SK-MEL-5 (cell line): ENCODE measurements around the gene KLHL5. TPM values are rescaled to one million over a fixed set of nuclear protein-coding genes. Genes with fewer than 3 reads are reported as not detected.
"Not testable (repeated sequence)": the region's sequence is repeated elsewhere in the genome, so short reads cannot be mapped to it uniquely, and the experiment has no call there.

Experiments used
- DNase-seq: peaks from one replicate; pipeline ENCODE4 v3.0.0-alpha.2; 2016; ENCODE audit warnings: low read depth, low spot score
- in situ Hi-C: cut with HindIII; loops from 2 replicates; pipeline ENCODE4 v1.10.0; 2016; ENCODE audit warnings: low sequenced_read_pairs, high pct_unique_total_duplicates, low pct_unique_long_range_greater_than_20kb
- polyA plus RNA-seq, 2 experiments: library from polyadenylated mRNA; depleted of rRNA; stranded (reverse); fragments of >200 nt; gene quantifications; 2 replicates each; pipeline ENCODE4 v1.2.3, GENCODE V29; 2015
- total RNA-seq: library from RNA; depleted of rRNA; stranded (reverse); fragments of >200 nt; shearing (Covaris generic); gene quantifications from 2 replicates; pipeline ENCODE4 v1.2.3, GENCODE V29; 2014; rRNA removed

Gene KLHL5, protein sequence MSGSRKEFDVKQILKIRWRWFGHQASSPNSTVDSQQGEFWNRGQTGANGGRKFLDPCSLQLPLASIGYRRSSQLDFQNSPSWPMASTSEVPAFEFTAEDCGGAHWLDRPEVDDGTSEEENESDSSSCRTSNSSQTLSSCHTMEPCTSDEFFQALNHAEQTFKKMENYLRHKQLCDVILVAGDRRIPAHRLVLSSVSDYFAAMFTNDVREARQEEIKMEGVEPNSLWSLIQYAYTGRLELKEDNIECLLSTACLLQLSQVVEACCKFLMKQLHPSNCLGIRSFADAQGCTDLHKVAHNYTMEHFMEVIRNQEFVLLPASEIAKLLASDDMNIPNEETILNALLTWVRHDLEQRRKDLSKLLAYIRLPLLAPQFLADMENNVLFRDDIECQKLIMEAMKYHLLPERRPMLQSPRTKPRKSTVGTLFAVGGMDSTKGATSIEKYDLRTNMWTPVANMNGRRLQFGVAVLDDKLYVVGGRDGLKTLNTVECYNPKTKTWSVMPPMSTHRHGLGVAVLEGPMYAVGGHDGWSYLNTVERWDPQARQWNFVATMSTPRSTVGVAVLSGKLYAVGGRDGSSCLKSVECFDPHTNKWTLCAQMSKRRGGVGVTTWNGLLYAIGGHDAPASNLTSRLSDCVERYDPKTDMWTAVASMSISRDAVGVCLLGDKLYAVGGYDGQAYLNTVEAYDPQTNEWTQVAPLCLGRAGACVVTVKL
- total RNA-seq: 12.3 and 15.8 TPM in 2 replicates
- polyA plus RNA-seq (2015; cell fraction: cytosol; rRNA removed): 16.8 and 20.2 TPM in 2 replicates
- 6.4 and 8.8 TPM in 2 replicates for polyA plus RNA-seq (2015; cell fraction: nucleus; rRNA removed)

DNA sequence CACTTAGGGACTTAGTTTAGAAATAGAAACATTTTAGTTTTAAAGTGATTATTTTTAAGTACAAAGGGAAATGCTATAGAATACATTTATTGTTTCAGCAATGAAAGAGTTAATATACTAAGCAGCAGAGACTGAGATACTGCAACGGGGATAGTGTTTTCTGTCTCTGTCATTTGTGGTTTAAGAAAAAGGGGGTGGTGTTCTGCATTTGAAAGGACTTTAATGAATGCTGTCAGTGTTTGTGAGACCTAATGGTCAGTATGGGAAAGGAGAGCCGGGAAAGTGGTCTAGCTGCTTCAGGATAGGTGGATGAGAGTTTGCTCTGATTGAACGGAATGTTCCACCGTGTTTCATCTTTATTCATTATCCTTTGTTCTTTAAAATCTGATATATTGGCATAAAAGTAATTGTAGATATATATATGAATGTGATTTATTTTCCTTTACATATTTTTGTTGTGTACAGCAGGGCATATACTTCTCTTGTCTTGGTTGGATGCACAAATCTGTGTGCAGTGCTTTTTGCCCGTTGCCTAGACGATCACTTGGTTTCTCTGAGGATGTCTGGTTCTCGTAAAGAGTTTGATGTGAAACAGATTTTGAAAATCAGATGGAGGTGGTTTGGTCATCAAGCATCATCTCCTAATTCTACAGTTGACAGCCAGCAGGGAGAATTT, at the start of gene KLHL5:
Gene KLHL5 (plus strand): TSS at position 139 of the 676 bp plus-strand sequence. CDS start 421 bp downstream, at position 560.
- in situ Hi-C loops: no loop called here
- peak; percentile 85 for DNase-seq

GRCh38 chr4:39014028-39014427, 48.0 kb upstream of the KLHL5 start:
- in situ Hi-C loops: no loop called here
- DNase-seq: no peak

- DNase-seq: no peak
- in situ Hi-C loops: no loop called here
Measured at GRCh38 chr4:39020130-39020529, 41.9 kb upstream of the KLHL5 start.

DNA sequence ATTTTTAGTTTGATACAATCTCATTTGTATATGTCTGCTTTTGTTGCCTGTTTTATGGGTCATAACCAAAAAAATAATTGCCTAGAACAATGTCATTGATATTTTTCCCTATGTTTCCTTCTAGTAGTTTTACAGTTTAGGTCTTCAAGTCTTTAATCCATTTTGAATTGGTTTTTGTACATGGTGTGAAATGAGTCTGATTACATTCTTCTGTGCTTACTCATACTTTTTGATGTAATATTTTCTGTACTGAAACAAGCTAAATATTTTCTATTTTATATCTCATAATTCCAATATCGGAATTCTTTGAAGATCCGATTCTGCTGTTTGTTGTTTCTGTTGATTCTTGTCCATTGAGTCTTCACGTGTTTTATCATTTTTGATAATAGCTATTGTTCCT, 40.4 kb upstream of the KLHL5 start:
- in situ Hi-C loops: no loop called here

DNA sequence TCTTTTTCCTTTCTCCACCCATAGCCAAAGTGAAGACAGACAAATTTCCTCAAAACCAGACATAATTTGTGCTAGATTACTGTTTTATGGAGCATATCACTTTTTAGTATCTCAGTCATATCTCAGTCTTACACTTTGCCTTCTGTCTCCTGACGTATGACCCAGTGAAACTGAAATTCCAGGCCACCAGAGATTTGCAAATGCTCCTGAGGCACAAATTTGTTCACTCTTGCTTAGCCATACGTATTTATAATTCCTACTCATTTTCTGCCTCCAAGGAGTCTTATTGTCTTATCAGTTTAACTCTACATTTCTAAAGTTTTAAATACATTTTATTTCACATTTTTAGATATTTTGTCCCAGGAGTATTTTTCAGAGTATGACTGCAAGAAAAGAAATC, 39.8 kb upstream of the KLHL5 start:
- DNase-seq: no peak
- in situ Hi-C loops: no loop called here

More for the DNA sequence above, 40.4 kb upstream of the KLHL5 start:
- no peak for DNase-seq

DNA sequence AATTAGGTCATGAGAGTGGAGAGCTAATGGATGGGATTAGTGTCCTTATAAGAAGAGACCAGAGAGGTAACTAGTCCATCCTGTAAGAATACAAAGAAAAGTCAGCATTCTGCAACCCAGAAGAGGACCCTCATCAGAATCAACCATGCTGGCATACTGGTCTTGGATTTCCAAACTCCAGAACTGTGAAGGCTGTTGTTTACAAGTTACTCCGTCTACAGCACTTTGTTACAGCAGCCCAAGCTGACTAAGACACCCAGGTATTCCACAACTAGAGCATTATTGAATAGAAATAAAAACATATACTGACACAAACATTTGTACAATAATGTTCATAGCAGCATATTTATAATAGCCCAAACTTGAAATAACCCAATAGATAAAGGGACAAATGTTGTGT, 39.0 kb upstream of the KLHL5 start:
- DNase-seq: no peak
- in situ Hi-C loops: no loop called here

DNA sequence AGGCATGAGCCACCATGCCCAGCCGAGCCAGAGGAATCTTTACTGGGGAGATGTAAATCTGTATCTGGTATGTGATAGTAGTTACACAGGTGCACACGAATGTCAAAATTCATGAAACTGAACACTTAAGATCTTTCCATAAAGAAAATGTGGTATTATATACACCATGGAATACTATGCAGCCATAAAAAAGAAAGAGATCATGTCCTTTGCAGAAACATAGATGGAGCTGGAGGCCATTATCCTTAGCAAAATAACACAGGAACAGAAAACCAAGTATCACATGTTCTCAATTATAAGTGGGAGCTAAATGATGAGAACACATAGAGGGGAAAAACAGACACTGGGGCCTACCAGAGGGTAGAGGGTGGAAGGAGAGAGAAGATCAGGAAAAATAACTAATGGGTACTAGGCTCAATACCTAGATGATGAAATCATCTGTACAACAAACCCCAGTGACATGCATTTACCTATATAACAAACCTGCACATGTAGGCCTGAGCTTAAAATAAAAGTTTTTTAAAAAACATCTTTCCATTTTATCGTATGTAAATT, 37.6 kb upstream of the KLHL5 start:
- no peak for DNase-seq
- in situ Hi-C loops: no loop called here

GRCh38 chr4:39025552-39026085, 36.4 kb upstream of the KLHL5 start:
- in situ Hi-C loops: no loop called here
- DNase-seq: peak; percentile 38

DNA sequence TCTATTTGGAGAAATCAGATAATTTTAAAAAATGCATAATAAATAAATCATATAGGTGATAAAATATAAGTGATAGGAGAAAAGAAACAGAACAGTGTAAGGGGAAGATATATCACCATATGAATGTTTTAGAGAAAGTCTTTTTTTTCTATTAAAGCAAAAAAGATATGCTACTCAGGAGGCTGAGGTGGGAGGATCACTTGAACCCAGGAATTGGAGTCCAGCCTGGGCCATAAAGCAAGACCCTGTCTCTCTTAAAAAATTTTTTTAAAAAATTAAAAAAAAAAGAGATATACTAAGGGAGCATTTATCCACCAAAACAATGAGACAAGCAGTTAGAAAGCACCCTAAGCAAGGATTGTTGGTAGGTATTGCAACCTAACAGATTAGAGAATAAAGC, 35.9 kb upstream of the KLHL5 start:
- in situ Hi-C loops: no loop called here

GRCh38 chr4:39029752-39030694, 32.0 kb upstream of the KLHL5 start:
- in situ Hi-C loops: no loop called here
- no peak for DNase-seq

More for the DNA sequence above, 35.9 kb upstream of the KLHL5 start:
- DNase-seq: no peak

DNA sequence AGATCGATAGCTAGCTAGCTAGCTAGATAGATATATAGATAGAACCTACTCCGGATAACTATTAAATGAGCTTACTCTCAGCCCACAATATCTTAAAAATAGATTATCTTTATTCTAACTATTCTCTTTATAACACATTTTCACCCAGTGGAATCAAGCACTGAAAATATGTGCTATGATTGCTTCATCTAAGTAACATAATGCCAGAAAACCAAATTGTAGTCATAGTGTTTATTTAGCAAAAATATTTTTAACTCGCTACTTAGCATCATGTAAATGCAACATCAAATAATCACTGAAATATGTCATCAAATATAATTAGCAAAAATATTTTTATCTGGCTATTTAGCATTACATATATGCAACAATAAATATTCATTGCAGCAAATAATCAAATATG, 31.3 kb upstream of the KLHL5 start:
- in situ Hi-C loops: no loop called here
- no peak for DNase-seq

DNA sequence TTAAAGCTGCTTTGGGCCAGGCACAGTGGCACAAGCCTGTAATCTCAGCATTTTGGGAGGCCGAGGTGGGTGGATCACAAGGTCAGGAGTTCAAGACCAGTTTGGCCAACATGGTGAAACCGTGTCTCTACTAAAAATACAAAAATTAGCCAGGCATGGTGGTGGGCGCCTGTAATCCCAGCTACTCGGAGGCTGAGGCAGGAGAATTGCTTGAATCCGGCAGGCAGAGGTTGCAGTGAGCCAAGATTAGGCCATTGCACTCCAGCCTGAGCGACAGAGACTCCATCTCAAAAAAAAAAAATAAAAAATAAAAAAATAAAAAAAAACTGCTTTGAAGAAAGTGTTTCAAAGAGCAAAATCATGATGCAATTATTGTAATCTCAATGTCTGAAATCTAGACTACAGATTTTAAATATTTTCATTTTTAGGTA, 30.4 kb upstream of the KLHL5 start:
- DNase-seq, in situ Hi-C loops: not testable (repeated sequence)

- in situ Hi-C loops: no loop called here
- no peak for DNase-seq
Measured at GRCh38 chr4:39032218-39033085, 29.6 kb upstream of the KLHL5 start, which contains the start of gene TMEM156. Gene TMEM156, minus strand, starts transcription at chr4:39032409. Its CDS starts 96 bp downstream, at chr4:39032313.

- no peak for DNase-seq
- in situ Hi-C loops: no loop called here
Measured at GRCh38 chr4:39036172-39036571, 25.9 kb upstream of the KLHL5 start.

- in situ Hi-C loops: no loop called here
- no peak for DNase-seq
Measured at GRCh38 chr4:39037491-39037825, 24.6 kb upstream of the KLHL5 start.

GRCh38 chr4:39037941-39038340, 24.1 kb upstream of the KLHL5 start:
- DNase-seq: no peak
- in situ Hi-C loops: no loop called here
